Measurements from ENCODE around the gene CYTH1.

CYTH1 gene

GRCh38 chr17:78653382-78653781 lies 128.7 kb downstream of the CYTH1 start:
- DNase-seq (ENCODE audit: low spot score) (no peak), FAIRE-seq (no peak)

GRCh38 chr17:78652913-78653312 lies 129.2 kb downstream of the CYTH1 start:
- no peak for DNase-seq (ENCODE audit: low spot score)
- FAIRE-seq: no peak

- no peak for FAIRE-seq
These were observed 130.0 kb downstream of the CYTH1 start for GRCh38 chr17:78652024-78652423.

DNA sequence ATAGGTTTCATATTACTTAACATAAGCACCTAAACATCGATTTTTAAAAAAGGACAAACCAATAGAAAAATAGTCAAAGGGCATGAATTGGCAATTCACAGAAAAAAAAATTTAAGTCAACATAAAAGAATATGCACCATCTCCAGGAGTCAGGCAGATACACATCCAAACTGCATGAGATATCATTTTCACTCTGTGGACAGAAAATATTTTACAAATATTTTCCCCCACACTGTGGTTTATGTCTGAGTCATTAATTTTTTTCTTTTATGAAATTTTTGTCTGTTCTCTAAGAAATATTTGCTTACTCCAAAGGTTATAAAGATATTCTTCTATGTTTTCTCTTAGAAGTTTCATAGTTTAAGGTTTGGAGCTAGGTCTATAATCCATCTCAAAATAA lies 130.5 kb downstream of the CYTH1 start:
- DNase-seq (ENCODE audit: low spot score) (no peak), FAIRE-seq (no peak)

More at GRCh38 chr17:78652024-78652423, 130.0 kb downstream of the CYTH1 start:
- DNase-seq (ENCODE audit: low spot score): no peak

DNA sequence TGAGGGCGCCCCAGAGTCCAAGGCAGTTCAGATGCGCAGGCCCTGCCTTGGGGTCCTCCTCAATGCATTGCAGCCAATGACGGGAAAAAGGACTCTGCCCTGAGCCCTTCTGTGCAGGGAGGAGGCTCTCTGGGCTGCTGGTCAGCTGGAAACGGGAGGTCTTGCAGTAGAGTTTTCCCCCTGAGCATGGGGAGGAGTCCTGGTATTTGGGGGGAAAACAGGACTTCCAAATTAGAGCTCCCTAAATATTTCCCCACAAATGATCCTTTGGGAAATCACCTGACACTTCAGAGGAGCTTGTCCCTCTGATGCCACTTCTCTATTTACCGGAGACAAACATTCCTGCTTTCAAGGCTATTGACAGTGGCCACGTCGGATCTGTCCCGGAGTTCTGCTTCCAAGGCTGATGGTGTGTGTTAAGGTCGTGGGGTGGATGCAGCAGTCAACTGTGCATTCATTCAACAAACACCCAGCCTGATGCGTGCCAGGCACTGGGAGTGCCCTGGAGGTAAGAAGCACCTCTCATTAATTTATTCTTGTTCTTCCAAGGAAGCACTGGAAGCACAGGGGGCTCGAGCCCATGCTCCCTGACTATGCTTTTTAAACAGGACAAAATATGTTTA lies 131.9 kb downstream of the CYTH1 start:
- no peak for DNase-seq (ENCODE audit: low spot score)
- FAIRE-seq: no peak

DNA sequence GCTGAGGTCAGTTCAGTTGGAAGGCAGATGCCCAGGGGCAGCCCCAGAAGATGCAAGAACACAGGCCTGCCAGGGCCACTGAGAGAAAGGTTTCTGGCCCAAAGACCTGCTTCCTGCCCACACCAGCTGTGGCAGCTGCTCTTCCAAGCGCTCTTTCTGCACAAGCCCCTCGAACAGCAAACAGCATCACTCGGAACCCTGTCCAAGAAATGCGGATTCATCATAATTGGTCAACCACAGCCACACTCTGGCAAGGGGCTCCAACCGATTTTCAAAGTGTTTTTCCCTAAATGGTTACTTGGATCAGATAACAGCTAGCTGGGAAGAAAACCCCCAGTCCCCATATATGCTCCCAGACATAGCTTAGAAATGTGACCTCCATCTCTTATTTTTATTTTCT lies 133.8 kb downstream of the CYTH1 start:
- FAIRE-seq (no peak), DNase-seq (ENCODE audit: low spot score) (no peak)

DNA sequence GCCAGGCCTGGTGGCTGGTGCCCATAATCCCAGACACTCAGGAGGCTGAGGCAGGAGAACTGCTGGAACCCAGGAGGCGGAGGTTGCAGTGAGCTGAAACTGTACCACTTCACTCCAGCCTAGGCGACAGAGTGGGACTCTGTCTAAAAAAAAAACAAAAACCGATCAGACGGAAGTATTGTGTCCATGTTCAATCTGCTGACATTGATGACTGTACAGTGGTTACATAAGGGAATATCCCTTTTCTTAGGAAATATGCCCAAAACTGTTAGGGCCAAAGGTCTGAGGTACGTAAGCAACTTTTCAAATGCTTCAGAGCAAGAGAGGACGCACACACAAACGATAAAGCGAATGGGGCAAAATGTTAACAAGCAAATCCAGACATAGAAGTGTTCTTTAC lies 135.0 kb downstream of the CYTH1 start:
- FAIRE-seq: no peak
- DNase-seq (ENCODE audit: low spot score): no peak

- DNase-seq (ENCODE audit: low spot score) (peak; percentile 77), FAIRE-seq (no peak)
These were observed 136.4 kb downstream of the CYTH1 start for GRCh38 chr17:78645421-78646295.

DNA sequence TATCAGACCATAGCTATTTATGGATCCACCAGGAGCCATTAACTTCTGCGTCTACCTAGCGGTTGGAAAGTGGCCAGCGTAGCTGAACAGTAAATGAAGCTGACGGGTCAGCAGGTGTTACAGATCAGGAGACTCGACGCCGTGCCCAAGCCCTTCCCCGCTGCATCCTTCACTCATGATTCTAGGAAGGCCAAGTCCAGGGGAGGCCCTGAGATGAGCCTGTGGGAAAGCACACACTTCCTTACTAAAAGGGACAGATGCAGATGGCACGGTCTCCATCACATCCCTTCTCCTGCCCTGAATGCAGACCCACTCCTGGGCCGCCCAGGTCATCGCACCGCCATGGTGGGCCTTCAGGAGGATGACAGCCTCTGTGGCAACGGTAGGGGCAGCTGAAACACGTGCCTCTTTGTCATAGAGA lies 137.1 kb downstream of the CYTH1 start:
- no peak for FAIRE-seq
- no peak for DNase-seq (ENCODE audit: low spot score)

- no peak for FAIRE-seq
- DNase-seq (ENCODE audit: low spot score): no peak
These were observed 137.8 kb downstream of the CYTH1 start for GRCh38 chr17:78644224-78644623.

DNA sequence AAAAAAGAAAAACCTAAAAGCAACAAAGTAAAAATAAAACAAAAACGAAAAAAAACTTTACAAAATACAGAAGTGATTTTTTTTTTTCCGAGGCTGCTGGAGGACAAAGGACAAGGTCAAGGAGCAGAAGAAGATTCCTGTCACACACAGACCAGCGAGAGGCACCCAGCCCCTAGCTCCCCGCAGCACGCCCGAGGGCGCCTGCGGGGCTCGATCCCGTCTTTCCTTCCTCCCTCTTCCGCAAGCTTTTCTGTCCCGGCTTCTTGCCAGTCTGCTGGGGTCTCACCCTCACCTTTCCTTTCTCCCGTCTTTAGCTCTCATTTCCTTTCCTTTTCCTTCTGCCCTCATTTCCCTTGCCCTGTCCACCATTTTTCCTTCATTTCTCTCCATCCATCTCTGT lies 138.7 kb downstream of the CYTH1 start:
- FAIRE-seq (no peak), DNase-seq (ENCODE audit: low spot score) (no peak)

GRCh38 chr17:78642707-78643106 lies 139.4 kb downstream of the CYTH1 start:
- no peak for DNase-seq (ENCODE audit: low spot score)
- FAIRE-seq: no peak

DNA sequence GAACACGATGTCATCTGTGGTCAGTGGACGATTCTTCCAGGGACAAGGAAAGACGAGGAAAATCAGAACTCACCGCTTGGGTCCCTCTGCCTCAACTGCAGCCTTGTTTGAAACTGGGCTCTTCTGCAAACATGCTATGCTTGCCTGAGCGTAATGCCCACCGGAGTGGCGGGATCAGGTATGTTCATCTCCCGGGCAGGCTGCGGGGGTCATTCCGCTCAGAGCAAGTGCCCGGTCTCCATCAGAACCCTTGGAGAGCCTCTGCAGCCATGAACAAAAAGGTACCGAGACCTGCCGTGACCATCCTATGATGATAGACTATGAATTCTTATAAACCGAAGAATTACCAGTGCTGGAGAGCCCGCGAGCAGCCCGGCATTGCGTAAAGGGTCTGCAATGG lies 140.4 kb downstream of the CYTH1 start:
- no peak for DNase-seq (ENCODE audit: low spot score)
- peak; percentile 55 for FAIRE-seq

- DNase-seq (ENCODE audit: low spot score) (no peak), FAIRE-seq (peak; percentile 63)
These were observed 140.8 kb downstream of the CYTH1 start for GRCh38 chr17:78641243-78641642.

- no peak for FAIRE-seq
These were observed 141.4 kb downstream of the CYTH1 start for GRCh38 chr17:78640700-78641099.

GRCh38 chr17:78637643-78638420 lies 144.2 kb downstream of the CYTH1 start:
- FAIRE-seq: no peak
- DNase-seq (ENCODE audit: low spot score): no peak

More at GRCh38 chr17:78640700-78641099, 141.4 kb downstream of the CYTH1 start:
- DNase-seq (ENCODE audit: low spot score): no peak

- FAIRE-seq: no peak
- no peak for DNase-seq (ENCODE audit: low spot score)
These were observed 144.9 kb downstream of the CYTH1 start for GRCh38 chr17:78637146-78637545.

GRCh38 chr17:78634154-78634553 lies 147.9 kb downstream of the CYTH1 start:
- DNase-seq (ENCODE audit: low spot score): no peak
- FAIRE-seq: no peak

- DNase-seq (ENCODE audit: low spot score) (no peak), FAIRE-seq (no peak)
These were observed 152.6 kb downstream of the CYTH1 start for GRCh38 chr17:78629436-78629995.

DNA sequence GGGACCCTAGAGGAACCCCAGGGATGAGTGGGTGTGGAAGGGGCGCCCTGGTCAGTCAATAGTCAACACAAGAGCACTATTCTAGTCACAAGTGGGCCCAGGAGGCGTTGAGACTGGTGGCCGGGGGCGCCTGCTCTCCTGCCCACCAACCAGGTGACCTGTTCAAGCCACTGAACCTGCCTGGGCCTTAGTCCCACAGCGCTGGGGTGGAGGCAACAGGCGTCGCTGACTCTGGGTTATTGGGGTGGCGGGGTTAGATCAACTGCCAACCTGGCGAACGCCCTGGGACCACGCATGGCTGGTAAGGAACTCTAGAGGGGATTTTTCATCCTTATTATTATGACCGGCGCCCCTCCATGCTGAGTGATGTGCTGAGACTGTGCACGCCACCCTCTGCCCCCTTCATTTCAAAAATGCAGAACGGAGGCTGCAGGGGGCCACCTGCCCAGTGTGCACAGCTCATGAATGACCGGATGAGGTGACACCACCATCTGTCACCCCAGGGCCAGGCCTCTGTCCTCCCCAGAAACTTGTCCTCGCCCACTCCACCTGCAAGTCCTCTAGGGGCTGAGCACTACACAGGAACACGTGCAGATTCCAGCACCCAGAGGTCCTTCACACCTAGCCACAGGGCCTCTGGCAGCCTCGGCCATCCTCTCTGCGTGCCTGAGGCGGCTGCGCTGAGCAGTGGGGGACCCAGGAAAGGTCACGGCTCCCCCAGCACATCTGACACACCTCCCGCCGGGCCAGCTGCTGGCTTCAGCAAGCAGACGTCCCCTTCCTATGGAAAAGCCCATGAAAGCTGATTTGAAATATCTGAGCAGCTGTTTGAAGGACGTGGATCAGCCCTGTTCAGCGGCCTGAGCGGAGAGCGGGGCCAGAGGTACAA lies 153.3 kb downstream of the CYTH1 start:
- DNase-seq (ENCODE audit: low spot score) (no peak), FAIRE-seq (no peak)

All from urothelium cell line (cell line).